Stimulated activated CD4-positive, alpha-beta T cell treated with anti-CD3 and anti-CD28 coated beads, Interleukin-1b, Interleukin-23, amount 100 ng/mL, for 24 hours (primary cell): ENCODE measurements around the gene OR4M2.
"Not testable (repeated sequence)": the region's sequence is repeated elsewhere in the genome, so short reads cannot be mapped to it uniquely, and the experiment has no call there.

Experiments used
- DNase-seq, 4 experiments: peaks; one replicate each; pipeline ENCODE4 v3.0.0-alpha.2; 2020; ENCODE audit warnings: low read depth in 4 of 4, low spot score in 1 of 4

OR4M2 gene

GRCh38 chr15:22080227-22080626 is at the start of gene OR4M2:
Gene OR4M2, plus strand, starts transcription at chr15:22080527. Its CDS starts 98 bp downstream, at chr15:22080625.
- not testable (repeated sequence) for DNase-seq

- not testable (repeated sequence) for DNase-seq
Measured at GRCh38 chr15:22069267-22069666, 11.1 kb upstream of the OR4M2 start.

GRCh38 chr15:22081386-22081785 is 1.1 kb downstream of the OR4M2 start:
- DNase-seq: not testable (repeated sequence)

- DNase-seq: not testable (repeated sequence)
Measured at GRCh38 chr15:22098616-22099253, 18.4 kb downstream of the OR4M2 start.

GRCh38 chr15:22099289-22099891 is 19.1 kb downstream of the OR4M2 start:
- DNase-seq: not testable (repeated sequence)

GRCh38 chr15:22122033-22122432 is 41.7 kb downstream of the OR4M2 start:
- DNase-seq: not testable (repeated sequence)
